Measurements from ENCODE around the gene ATP8A2.
A peak's percentile ranks its signal among the peaks of the same experiment; 100 is the strongest.
"Not testable (repeated sequence)": the region's sequence is repeated elsewhere in the genome, so short reads cannot be mapped to it uniquely, and the experiment has no call there.

Gene ATP8A2

DNA sequence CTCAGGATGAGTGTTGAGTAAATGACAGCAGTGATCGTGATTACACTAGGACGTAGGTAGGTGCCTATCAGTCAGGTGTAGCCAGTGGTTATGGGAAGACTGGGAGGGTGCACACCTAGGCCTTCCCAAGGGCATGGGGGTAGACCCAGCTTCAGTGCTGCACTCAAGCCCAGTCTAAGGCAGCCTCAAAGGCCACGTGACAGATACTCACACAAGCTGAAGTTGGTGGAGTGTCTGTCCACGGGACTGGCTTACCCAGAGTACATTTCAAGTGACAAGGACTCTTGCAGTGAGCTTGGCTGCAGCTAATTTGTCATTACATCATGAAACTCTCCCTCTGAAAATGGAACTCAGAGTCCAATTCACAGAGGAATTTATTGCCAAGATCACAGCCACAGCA lies 561.7 kb downstream of the ATP8A2 start:
- DNase-seq: no peak

DNA sequence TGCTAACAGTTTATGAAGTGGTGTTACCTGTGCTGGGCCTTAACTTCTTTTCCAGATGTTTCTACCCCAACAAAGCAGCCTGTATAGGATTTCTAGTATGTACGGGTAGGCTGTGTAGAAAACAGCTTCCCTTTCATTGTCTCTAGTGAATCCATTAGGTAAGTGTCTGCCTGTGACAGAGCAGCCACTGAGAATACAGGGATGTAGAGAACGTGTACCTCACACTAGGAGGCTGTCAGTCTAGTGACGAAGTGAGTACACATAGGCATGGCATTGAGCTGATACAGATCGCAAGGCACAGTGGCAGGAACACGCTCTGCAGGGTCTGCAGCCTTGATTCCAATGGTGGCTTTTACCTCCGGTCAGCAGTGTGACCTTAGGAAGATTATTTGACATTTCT lies 562.4 kb downstream of the ATP8A2 start:
- no peak for DNase-seq

- DNase-seq: no peak
Observed at GRCh38 chr13:25939961-25940687, 568.4 kb downstream of the ATP8A2 start.

GRCh38 chr13:25943081-25943480 lies 571.3 kb downstream of the ATP8A2 start:
- DNase-seq: no peak

DNA sequence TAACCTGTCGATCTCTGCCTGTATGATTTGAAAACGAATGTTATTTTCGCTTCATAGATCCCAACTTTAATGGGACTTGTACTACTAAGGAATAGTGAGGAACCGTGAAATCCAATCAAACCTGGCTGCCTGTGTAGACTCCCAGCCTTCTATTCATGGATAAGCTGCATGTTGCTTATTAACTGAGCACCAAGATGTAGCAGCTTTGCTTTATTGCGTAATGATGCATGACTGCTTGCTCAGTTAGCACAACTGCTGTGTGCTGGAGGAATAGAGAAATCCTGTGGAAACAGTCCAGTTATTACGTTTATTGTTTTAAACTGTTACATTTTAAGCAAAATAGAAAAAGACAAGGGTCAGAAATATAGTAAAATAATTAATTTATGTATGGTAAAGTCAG lies 571.9 kb downstream of the ATP8A2 start:
- no peak for DNase-seq

DNA sequence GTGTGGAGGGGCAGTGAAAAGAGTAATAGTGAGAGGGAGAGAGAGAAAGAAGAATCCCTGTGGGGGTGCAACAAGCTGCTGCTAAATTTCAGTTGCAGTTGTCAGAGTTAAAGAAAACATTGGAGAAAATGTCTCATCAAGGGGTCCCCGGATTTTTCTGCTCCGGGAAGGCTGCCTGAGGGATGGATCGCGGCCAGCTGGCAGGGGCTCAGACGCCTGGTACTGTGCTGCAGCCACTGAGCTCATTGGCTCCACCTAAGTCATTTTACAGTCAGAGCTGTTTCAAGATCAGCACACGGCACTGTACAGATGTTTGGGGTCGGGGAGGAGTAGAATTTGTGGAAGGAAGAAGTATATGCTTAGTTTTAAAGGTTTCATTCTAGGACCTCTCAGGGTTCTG lies 573.8 kb downstream of the ATP8A2 start:
- DNase-seq: no peak

DNA sequence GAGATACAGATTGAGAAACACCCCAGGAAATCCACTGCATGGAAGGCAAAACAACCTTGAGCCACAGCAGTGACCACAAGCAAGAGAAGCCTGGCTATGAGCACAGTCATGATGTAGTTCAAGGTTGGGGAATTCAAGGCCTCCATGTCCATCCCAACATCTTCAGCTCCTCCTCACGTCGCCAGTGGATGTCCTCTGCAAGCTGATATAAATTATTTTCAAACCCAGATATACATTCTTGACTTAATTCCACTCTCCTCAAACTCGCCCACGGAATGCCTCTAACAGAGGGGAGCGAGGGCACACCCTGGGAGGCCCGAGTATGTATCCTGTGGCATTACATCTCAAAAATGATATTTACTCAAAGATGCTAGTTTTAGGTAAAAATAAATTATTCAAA lies 574.5 kb downstream of the ATP8A2 start:
- DNase-seq: no peak

DNA sequence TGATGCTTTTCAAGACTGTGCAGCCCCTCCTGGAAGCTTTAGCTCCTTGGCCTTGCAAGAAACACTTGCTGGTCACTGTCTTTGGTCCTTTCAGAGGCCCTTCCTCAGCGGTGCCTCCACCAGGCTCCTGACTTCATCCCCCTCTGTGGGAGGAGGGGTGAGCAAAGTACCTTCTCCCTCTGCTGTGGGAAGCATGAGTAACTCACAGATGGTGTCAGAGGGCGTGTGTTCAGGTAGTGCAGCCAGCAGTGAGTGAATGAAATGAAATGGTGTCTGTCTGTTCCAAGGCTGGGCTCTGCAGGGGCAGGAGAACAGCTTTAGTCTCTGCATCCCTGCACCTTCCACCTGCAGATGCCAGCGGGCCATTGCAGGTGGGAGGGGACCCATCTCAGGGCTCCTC lies 577.1 kb downstream of the ATP8A2 start:
- DNase-seq: no peak

- DNase-seq: no peak
Observed at GRCh38 chr13:25951831-25952230, 580.1 kb downstream of the ATP8A2 start.

DNA sequence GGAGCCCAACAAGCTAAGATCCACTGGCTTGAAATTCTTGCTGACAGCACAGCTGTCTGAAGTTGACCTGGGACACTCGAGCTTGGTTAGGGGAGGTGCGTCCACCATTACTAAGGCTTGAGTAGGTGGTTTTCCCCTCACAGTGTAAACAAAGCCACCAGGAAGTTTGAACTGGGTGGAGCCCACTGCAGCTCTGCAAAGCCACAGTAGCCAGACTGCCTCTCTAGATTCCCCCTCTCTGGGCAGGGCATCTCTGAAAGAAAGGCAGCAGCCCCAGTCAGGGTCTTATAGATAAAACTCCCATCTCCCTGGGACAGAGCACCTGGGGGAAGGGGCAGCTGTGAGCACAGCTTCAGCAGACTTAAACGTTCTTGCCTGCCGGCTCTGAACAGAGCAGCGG lies 582.3 kb downstream of the ATP8A2 start:
- not testable (repeated sequence) for DNase-seq

DNA sequence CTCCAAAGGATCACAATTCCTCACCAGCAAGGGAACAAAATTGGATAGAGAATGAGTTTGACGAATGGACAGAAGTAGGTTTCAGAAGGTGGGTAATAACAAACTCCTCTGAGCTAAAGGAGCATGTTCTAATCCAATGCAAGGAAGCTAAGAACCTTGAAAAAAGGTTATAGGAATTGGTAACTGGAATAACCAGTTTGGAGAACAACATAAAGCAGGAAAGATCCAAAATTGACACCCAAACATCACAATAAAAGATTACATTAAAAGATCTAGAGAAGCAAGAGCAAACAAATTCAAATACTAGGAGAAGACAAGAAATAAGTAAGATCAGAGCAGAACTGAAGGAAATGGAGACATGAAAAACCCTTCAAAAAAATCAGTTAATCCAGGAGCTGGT lies 583.2 kb downstream of the ATP8A2 start:
- not testable (repeated sequence) for DNase-seq

GRCh38 chr13:25958986-25959385 lies 587.2 kb downstream of the ATP8A2 start:
- no peak for DNase-seq

DNA sequence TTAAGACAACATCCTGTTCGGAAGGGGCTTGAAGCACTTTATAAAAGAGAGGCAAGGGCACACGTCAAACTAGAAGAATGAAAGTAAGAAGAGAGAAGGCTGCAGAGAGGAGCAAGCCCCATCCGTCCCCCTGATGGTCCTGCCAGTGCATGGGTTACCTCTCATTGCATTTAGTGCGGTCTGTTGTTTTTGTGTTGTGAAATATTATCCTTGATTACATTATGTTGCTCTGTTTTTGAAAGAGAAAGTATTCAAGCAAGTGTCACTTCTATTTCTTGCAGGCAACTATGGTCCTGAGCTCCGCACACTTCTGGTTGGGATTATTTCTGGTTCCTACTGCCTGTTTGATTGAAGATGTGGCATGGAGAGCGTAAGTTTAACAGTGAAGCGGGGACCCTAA lies 589.5 kb downstream of the ATP8A2 start:
- no peak for DNase-seq

DNA sequence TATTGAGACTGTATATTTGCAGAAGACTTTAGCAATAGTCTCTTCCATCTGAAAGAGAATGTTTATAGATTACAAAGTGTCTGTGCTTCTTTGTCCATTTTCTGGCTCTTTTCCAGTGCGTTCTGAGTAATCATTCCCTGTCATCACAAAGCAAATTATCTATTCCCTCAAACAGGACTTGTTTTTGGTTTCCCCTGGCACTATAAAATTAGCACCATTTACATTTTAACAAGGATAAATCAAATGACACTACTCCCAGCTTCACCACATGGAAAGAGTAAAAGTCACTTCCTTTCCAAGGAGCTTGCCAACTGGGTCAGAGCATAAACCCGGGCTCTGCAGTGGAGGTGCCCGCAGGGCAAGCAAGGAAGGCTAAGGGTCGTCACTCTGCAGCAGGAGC lies 591.9 kb downstream of the ATP8A2 start:
- no peak for DNase-seq

- no peak for DNase-seq
Observed at GRCh38 chr13:25965596-25965995, 593.8 kb downstream of the ATP8A2 start.

GRCh38 chr13:25966086-25966485 lies 594.3 kb downstream of the ATP8A2 start:
- no peak for DNase-seq

GRCh38 chr13:25967144-25967543 lies 595.4 kb downstream of the ATP8A2 start:
- DNase-seq: no peak

GRCh38 chr13:25971047-25971446 lies 599.3 kb downstream of the ATP8A2 start:
- DNase-seq: no peak

GRCh38 chr13:25971459-25972145 lies 599.8 kb downstream of the ATP8A2 start:
- DNase-seq: no peak

- DNase-seq: no peak
Observed at GRCh38 chr13:25973085-25973484, 601.3 kb downstream of the ATP8A2 start.

GRCh38 chr13:25973576-25973975 lies 601.8 kb downstream of the ATP8A2 start:
- DNase-seq: peak in 1 of 2 experiments; percentile 74

GRCh38 chr13:25977216-25977615 lies 605.4 kb downstream of the ATP8A2 start:
- DNase-seq: no peak

GRCh38 chr13:25977671-25978070 lies 605.9 kb downstream of the ATP8A2 start:
- no peak for DNase-seq

DNA sequence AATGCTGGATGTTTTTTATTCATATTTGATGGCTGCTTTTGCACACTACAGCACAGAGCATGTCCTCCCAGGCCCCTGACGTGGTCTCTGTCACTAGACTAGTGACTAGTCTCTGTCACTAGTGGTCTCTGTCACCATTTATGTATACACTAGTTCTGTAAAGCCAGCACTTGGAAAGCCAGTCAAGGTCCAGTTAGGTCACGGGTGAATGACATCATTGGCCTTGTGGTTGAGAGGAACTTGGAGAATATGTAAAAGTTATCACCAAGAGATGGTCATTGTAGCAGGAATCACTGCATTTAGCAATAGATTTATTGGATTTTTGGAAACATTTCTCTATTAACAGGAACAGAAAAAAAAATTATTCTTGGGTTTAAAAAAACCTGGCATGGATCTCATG lies 607.2 kb downstream of the ATP8A2 start:
- no peak for DNase-seq

- no peak for DNase-seq
Observed at GRCh38 chr13:25979371-25979770, 607.6 kb downstream of the ATP8A2 start.
